SK-N-SH treated with all-trans-retinoic acid at 6 μM for 48 hours (cell line): ENCODE measurements around the gene LCLAT1.

Source experiments
- ATAC-seq: fragments of 200-7000 bp; cut with Tn5 transposase; 3 replicates; pipeline ENCODE4 v1.9.1; 2020; ENCODE audit warnings: mild to moderate bottlenecking, moderate library complexity
- ARNTL ChIP-seq: fragments of 450-650 bp; formaldehyde crosslinking; IDR thresholded peaks from 2 replicates; pipeline ENCODE4 v1.5.0; 2020; ENCODE audit warnings: low read depth, mild to moderate bottlenecking, moderate library complexity, borderline replicate concordance
- BACH2 ChIP-seq: fragments of 250-450 bp; sonication (Bioruptor Pico); IDR thresholded peaks from 2 replicates; pipeline ENCODE4 v1.9.0; 2021; ENCODE audit warnings: mild to moderate bottlenecking, borderline replicate concordance
- CREB5 ChIP-seq: fragments of 250-450 bp; sonication (Bioruptor Pico); IDR thresholded peaks from 2 replicates; pipeline ENCODE4 v1.5.1; 2020; ENCODE audit warnings: low read depth, mild to moderate bottlenecking, moderate library complexity
- CSDC2 ChIP-seq: fragments of 250-450 bp; sonication (Bioruptor Pico); IDR thresholded peaks from 2 replicates; pipeline ENCODE4 v1.5.0; 2020; ENCODE audit warnings: mild to moderate bottlenecking, moderate library complexity
- ESRRG ChIP-seq: fragments of 250-450 bp; sonication (Bioruptor Pico); IDR thresholded peaks from 2 replicates; pipeline ENCODE4 v1.6.1; 2021; ENCODE audit warnings: mild to moderate bottlenecking
- GLIS3 ChIP-seq: fragments of 250-450 bp; sonication (Bioruptor Pico); IDR thresholded peaks from 2 replicates; pipeline ENCODE4 v1.5.0; 2020; ENCODE audit warnings: mild to moderate bottlenecking, moderate library complexity
- ISL1 ChIP-seq: fragments of 250-450 bp; sonication (Bioruptor Pico); IDR thresholded peaks from 2 replicates; pipeline ENCODE4 v2.1.2; 2022; ENCODE audit warnings: mild to moderate bottlenecking, moderate library complexity
- OSR1 ChIP-seq: fragments of 250-450 bp; sonication (Bioruptor Pico); IDR thresholded peaks from 2 replicates; pipeline ENCODE4 v1.8.0; 2022; ENCODE audit warnings: moderate library complexity, mild to moderate bottlenecking, inconsistent platforms
- PPARA ChIP-seq: fragments of 250-450 bp; sonication (Bioruptor Pico); IDR thresholded peaks from 2 replicates; pipeline ENCODE4 v1.5.0; 2020; ENCODE audit warnings: mild to moderate bottlenecking, borderline replicate concordance
- RARB ChIP-seq: fragments of 250-450 bp; sonication (Bioruptor Pico); IDR thresholded peaks from 2 replicates; pipeline ENCODE4 v1.8.0; 2021; ENCODE audit warnings: mild to moderate bottlenecking, moderate library complexity
- SNAI2 ChIP-seq: fragments of 250-450 bp; sonication (Bioruptor Pico); IDR thresholded peaks from 2 replicates; pipeline ENCODE4 v1.5.0; 2020; ENCODE audit warnings: mild to moderate bottlenecking, moderate library complexity
- TCF4 ChIP-seq: fragments of 250-450 bp; sonication (Bioruptor Pico); IDR thresholded peaks from 2 replicates; pipeline ENCODE4 v1.8.0; 2021; ENCODE audit warnings: mild to moderate bottlenecking, moderate library complexity, borderline replicate concordance
- TOX ChIP-seq: fragments of 250-450 bp; sonication (Bioruptor Pico); IDR thresholded peaks from 2 replicates; pipeline ENCODE4 v1.8.0; 2021; ENCODE audit warnings: mild to moderate bottlenecking, moderate library complexity, borderline replicate concordance
- ZC3H10 ChIP-seq: fragments of 250-450 bp; sonication (Bioruptor Pico); IDR thresholded peaks from 2 replicates; pipeline ENCODE4 v1.5.1; 2021; ENCODE audit warnings: mild to moderate bottlenecking, moderate library complexity
- ZFP3 ChIP-seq: fragments of 250-450 bp; sonication (Bioruptor Pico); IDR thresholded peaks from 2 replicates; pipeline ENCODE4 v1.5.0; 2020; ENCODE audit warnings: mild to moderate bottlenecking, moderate library complexity
- ZFP30 ChIP-seq: fragments of 450-650 bp; formaldehyde crosslinking; IDR thresholded peaks from 2 replicates; pipeline ENCODE4 v1.5.0; 2022; ENCODE audit warnings: mild to moderate bottlenecking, moderate library complexity
- ZNF565 ChIP-seq: fragments of 450-650 bp; formaldehyde crosslinking; conservative IDR thresholded peaks from 2 replicates; pipeline ENCODE4 v1.5.0; 2020; ENCODE audit warnings: low read depth, mild to moderate bottlenecking, moderate library complexity
- ZNF8 ChIP-seq: fragments of 450-650 bp; formaldehyde crosslinking; IDR thresholded peaks from 2 replicates; pipeline ENCODE4 v1.5.0; 2020; ENCODE audit warnings: mild to moderate bottlenecking, moderate library complexity
- TF ChIP-seq, protein P1 (sequence below): fragments of 250-450 bp; sonication (Bioruptor Pico); IDR thresholded peaks from 2 replicates; pipeline ENCODE4 v1.8.0; 2020; ENCODE audit warnings: mild to moderate bottlenecking, moderate library complexity, borderline replicate concordance
- TF ChIP-seq, protein P2 (sequence below): fragments of 250-450 bp; sonication (Bioruptor Pico); IDR thresholded peaks from 2 replicates; pipeline ENCODE4 v1.8.0; 2021; ENCODE audit warnings: low read depth, mild to moderate bottlenecking, moderate library complexity, borderline replicate concordance
- TF ChIP-seq, protein P3 (sequence below): fragments of 250-450 bp; sonication (Bioruptor Pico); IDR thresholded peaks from 2 replicates; pipeline ENCODE4 v1.5.0; 2020; ENCODE audit warnings: mild to moderate bottlenecking, moderate library complexity

The LCLAT1 gene

GRCh38 chr2:30569946-30570345, 122.9 kb downstream of the LCLAT1 start:
- ATAC-seq: no peak
- peak; percentile 34 for TF ChIP-seq ISL1
- no peak for TF ChIP-seq ZNF565 (CRISPR knock-in tag)

DNA sequence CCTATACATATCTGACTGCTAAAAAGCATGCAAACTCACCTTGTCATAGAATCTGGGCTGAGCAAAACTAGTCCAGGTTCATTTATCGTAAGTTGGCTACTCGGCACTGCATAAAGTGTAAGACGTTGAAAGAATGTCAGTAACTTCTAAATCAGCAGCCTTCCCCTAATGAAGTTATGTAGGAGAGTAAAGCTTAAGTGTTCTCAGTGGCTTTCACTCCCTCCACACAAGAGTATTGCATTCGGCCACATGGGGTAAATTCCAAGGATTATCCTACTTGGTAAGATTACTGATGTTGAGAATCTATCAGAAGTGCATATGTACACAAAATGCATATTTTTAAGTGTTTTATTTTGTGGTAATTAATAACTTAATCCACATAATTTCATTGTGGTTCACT, 130.1 kb downstream of the LCLAT1 start:
- TF ChIP-seq, protein P1, sequence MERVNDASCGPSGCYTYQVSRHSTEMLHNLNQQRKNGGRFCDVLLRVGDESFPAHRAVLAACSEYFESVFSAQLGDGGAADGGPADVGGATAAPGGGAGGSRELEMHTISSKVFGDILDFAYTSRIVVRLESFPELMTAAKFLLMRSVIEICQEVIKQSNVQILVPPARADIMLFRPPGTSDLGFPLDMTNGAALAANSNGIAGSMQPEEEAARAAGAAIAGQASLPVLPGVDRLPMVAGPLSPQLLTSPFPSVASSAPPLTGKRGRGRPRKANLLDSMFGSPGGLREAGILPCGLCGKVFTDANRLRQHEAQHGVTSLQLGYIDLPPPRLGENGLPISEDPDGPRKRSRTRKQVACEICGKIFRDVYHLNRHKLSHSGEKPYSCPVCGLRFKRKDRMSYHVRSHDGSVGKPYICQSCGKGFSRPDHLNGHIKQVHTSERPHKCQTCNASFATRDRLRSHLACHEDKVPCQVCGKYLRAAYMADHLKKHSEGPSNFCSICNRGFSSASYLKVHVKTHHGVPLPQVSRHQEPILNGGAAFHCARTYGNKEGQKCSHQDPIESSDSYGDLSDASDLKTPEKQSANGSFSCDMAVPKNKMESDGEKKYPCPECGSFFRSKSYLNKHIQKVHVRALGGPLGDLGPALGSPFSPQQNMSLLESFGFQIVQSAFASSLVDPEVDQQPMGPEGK (CRISPR knock-in tag): no peak
- TF ChIP-seq ESRRG (CRISPR knock-in tag) (no peak), CSDC2 (CRISPR knock-in tag) (no peak), TCF4 (CRISPR knock-in tag) (no peak), ISL1 (no peak), ZFP3 (CRISPR knock-in tag) (no peak), ARNTL (no peak), OSR1 (CRISPR knock-in tag) (no peak), PPARA (CRISPR knock-in tag) (no peak), BACH2 (no peak), ZFP30 (CRISPR knock-in tag) (no peak), CREB5 (CRISPR knock-in tag) (no peak)
- no peak for ATAC-seq

DNA sequence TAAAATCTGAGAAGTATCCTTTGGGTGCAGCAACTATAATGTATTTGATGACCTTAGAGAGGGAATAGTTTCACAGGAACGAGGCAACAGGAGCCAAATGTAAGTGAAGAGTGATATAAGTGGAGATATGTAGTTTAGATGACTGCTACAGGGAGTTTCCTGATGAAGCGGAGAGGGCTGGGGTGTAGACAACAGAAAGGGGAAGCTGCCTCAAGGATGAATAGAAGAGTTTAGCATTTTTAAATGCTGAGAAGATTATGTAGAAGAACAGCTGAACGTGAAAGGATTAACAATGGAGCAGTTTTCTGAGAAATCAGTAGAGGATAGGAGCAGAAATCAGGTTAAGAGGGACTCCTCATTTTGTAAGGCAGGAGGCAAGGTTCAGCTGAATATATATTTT, 133.3 kb downstream of the LCLAT1 start:
- no peak for ATAC-seq
- no peak for TF ChIP-seq SNAI2
- TF ChIP-seq GLIS3: no peak
- TF ChIP-seq ISL1: no peak
- no peak for TF ChIP-seq OSR1 (CRISPR knock-in tag)
- TF ChIP-seq, protein P1 (CRISPR knock-in tag): no peak
- no peak for TF ChIP-seq TOX
- no peak for TF ChIP-seq BACH2
- no peak for TF ChIP-seq RARB (CRISPR knock-in tag)
- TF ChIP-seq TCF4 (CRISPR knock-in tag): no peak
- TF ChIP-seq ARNTL: no peak
- TF ChIP-seq ZC3H10 (CRISPR knock-in tag): no peak
- no peak for TF ChIP-seq CSDC2 (CRISPR knock-in tag)
- TF ChIP-seq, protein P2, sequence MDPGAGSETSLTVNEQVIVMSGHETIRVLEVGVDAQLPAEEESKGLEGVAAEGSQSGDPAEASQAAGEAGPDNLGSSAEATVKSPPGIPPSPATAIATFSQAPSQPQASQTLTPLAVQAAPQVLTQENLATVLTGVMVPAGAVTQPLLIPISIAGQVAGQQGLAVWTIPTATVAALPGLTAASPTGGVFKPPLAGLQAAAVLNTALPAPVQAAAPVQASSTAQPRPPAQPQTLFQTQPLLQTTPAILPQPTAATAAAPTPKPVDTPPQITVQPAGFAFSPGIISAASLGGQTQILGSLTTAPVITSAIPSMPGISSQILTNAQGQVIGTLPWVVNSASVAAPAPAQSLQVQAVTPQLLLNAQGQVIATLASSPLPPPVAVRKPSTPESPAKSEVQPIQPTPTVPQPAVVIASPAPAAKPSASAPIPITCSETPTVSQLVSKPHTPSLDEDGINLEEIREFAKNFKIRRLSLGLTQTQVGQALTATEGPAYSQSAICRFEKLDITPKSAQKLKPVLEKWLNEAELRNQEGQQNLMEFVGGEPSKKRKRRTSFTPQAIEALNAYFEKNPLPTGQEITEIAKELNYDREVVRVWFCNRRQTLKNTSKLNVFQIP (CRISPR knock-in tag): no peak
- TF ChIP-seq ZFP30 (CRISPR knock-in tag): no peak

GRCh38 chr2:30582521-30582920, 135.5 kb downstream of the LCLAT1 start:
- ATAC-seq: no peak
- no peak for TF ChIP-seq ZNF8 (CRISPR knock-in tag)
- TF ChIP-seq TOX: no peak
- TF ChIP-seq GLIS3: no peak
- TF ChIP-seq ZC3H10 (CRISPR knock-in tag): no peak
- TF ChIP-seq ZFP3 (CRISPR knock-in tag): no peak
- no peak for TF ChIP-seq OSR1 (CRISPR knock-in tag)
- no peak for TF ChIP-seq ZFP30 (CRISPR knock-in tag)
- no peak for TF ChIP-seq BACH2
- no peak for TF ChIP-seq ZNF565 (CRISPR knock-in tag)
- TF ChIP-seq, protein P3, sequence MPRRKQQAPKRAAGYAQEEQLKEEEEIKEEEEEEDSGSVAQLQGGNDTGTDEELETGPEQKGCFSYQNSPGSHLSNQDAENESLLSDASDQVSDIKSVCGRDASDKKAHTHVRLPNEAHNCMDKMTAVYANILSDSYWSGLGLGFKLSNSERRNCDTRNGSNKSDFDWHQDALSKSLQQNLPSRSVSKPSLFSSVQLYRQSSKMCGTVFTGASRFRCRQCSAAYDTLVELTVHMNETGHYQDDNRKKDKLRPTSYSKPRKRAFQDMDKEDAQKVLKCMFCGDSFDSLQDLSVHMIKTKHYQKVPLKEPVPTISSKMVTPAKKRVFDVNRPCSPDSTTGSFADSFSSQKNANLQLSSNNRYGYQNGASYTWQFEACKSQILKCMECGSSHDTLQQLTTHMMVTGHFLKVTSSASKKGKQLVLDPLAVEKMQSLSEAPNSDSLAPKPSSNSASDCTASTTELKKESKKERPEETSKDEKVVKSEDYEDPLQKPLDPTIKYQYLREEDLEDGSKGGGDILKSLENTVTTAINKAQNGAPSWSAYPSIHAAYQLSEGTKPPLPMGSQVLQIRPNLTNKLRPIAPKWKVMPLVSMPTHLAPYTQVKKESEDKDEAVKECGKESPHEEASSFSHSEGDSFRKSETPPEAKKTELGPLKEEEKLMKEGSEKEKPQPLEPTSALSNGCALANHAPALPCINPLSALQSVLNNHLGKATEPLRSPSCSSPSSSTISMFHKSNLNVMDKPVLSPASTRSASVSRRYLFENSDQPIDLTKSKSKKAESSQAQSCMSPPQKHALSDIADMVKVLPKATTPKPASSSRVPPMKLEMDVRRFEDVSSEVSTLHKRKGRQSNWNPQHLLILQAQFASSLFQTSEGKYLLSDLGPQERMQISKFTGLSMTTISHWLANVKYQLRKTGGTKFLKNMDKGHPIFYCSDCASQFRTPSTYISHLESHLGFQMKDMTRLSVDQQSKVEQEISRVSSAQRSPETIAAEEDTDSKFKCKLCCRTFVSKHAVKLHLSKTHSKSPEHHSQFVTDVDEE: no peak
- no peak for TF ChIP-seq CREB5 (CRISPR knock-in tag)
- TF ChIP-seq, protein P2 (CRISPR knock-in tag): no peak
- TF ChIP-seq ESRRG (CRISPR knock-in tag): no peak
